HepG2 (cell line): Measurements from ENCODE around the gene MTA2. TPM values are rescaled to one million over a fixed set of nuclear protein-coding genes. Genes with fewer than 3 reads are reported as not detected.
A peak's percentile ranks its signal among the peaks of the same experiment; 100 is the strongest.

ENCODE experiments used
- BRF2 ChIP-seq: sonication (generic); formaldehyde crosslinking; IDR thresholded peaks from 2 replicates; pipeline ENCODE4 v1.8.1; 2022; ENCODE audit warnings: mild to moderate bottlenecking, missing genetic modification reagents
- GLI4 ChIP-seq: sonication (generic); formaldehyde crosslinking; IDR thresholded peaks from 2 replicates; pipeline ENCODE4 v1.5.1; 2020; ENCODE audit warnings: missing genetic modification reagents, mild to moderate bottlenecking, moderate library complexity, borderline replicate concordance
- HMG20A ChIP-seq: IDR thresholded peaks from 2 replicates; pipeline ENCODE4 v1.6.1; 2016; ENCODE audit warnings: borderline replicate concordance
- ISL2 ChIP-seq: sonication (generic); formaldehyde crosslinking; IDR thresholded peaks from 2 replicates; pipeline ENCODE4 v1.5.0; 2020; ENCODE audit warnings: missing genetic modification reagents
- POLR2AphosphoS5 ChIP-seq: IDR thresholded peaks from 2 replicates; pipeline ENCODE4 v1.6.1; 2012; ENCODE audit warnings: low read depth, low read length
- SCMH1 ChIP-seq: sonication (generic); formaldehyde crosslinking; IDR thresholded peaks from 2 replicates; pipeline ENCODE4 v1.9.0; 2021; ENCODE audit warnings: missing genetic modification reagents, mild to moderate bottlenecking, borderline replicate concordance
- YEATS4 ChIP-seq: sonication (generic); formaldehyde crosslinking; IDR thresholded peaks from 2 replicates; pipeline ENCODE4 v1.4.0; 2020; ENCODE audit warnings: missing genetic modification reagents, borderline replicate concordance
- ZBTB26 ChIP-seq: IDR thresholded peaks from 2 replicates; pipeline ENCODE4 v1.6.1; 2016; ENCODE audit warnings: missing compliant biosample characterization, missing genetic modification reagents, borderline replicate concordance
- ZNF576 ChIP-seq: sonication (generic); formaldehyde crosslinking; IDR thresholded peaks from 2 replicates; pipeline ENCODE4 v1.4.0; 2020; ENCODE audit warnings: mild to moderate bottlenecking, missing genetic modification reagents
- ZNF646 ChIP-seq: sonication (generic); formaldehyde crosslinking; IDR thresholded peaks from 2 replicates; pipeline ENCODE4 v1.9.0; 2021; ENCODE audit warnings: mild to moderate bottlenecking, missing genetic modification reagents
- ZNF75D ChIP-seq: sonication (generic); formaldehyde crosslinking; IDR thresholded peaks from 2 replicates; pipeline ENCODE4 v1.8.1; 2023; ENCODE audit warnings: missing genetic modification reagents, mild to moderate bottlenecking, borderline replicate concordance
- ZNF761 ChIP-seq: sonication (generic); formaldehyde crosslinking; conservative IDR thresholded peaks from 2 replicates; pipeline ENCODE4 v1.4.0; 2020; ENCODE audit warnings: mild to moderate bottlenecking, missing genetic modification reagents
- ZNF790 ChIP-seq: sonication (generic); formaldehyde crosslinking; IDR thresholded peaks from 2 replicates; pipeline ENCODE4 v1.8.0; 2022; ENCODE audit warnings: missing genetic modification reagents, mild to moderate bottlenecking, borderline replicate concordance
- ZNF816 ChIP-seq: sonication (generic); formaldehyde crosslinking; IDR thresholded peaks from 2 replicates; pipeline ENCODE4 v1.8.0; 2022; ENCODE audit warnings: missing genetic modification reagents, mild to moderate bottlenecking, borderline replicate concordance
- polyA plus RNA-seq, 8 experiments: library from polyadenylated mRNA; depleted of rRNA in 3 of 8; stranded (reverse) in 7 of 8; unstranded in 1 of 8; fragments of >200 nt; fragmentation: Illumina TruSeq in 4 of 8; extraction: Trizol in 4 of 8; gene quantifications; 2 replicates each; pipeline versions ENCODE4 v1.2.1 to v1.2.3, GENCODE V29; 2011 to 2016; ENCODE audit warnings: low read depth in 4 of 8, missing spikeins in 1 of 8, mixed read lengths in 1 of 8; ENCODE audit not compliant: insufficient read depth in 1 of 8
- total RNA-seq, 5 experiments: library from RNA; depleted of rRNA; stranded (reverse); fragments of >200 nt; fragmentation: Illumina TruSeq; extraction: Trizol; gene quantifications; 2 replicates each; pipeline ENCODE4 v1.2.3, GENCODE V29; 2016; ENCODE audit warnings: low read depth in 1 of 5

The MTA2 gene
- total and polyA plus RNA-seq, 2 of the 13 experiments (the other 11 are each of a cell fraction or from before 2014, with no cell fraction given) = 14.0 to 70.0 TPM

- no peak for TF ChIP-seq ZNF75D (CRISPR knock-in tag)
- TF ChIP-seq ZBTB26 (CRISPR knock-in tag) = peak; percentile 59; the same call in 1 of the 2 replicates
- no peak for TF ChIP-seq ZNF576 (CRISPR knock-in tag)
- TF ChIP-seq POLR2AphosphoS5 = peak; percentile 70
- TF ChIP-seq GLI4 = no peak
- TF ChIP-seq BRF2 = peak; percentile 93
- no peak for TF ChIP-seq SCMH1 (CRISPR knock-in tag)
- peak; percentile 44; the same call in 1 of the 2 replicates for TF ChIP-seq ZNF761
- TF ChIP-seq YEATS4 = peak; percentile 79; the same call in 1 of the 2 replicates
- TF ChIP-seq ZNF790 (CRISPR knock-in tag) = peak; percentile 0; the same call in 1 of the 2 replicates
- TF ChIP-seq ISL2 = peak; percentile 46
- no peak for TF ChIP-seq HMG20A (CRISPR knock-in tag)
- no peak for TF ChIP-seq ZNF646 (CRISPR knock-in tag)
- TF ChIP-seq ZNF816 (CRISPR knock-in tag) = peak; percentile 79
These were observed 20.2 kb upstream of the MTA2 start, which contains the start of gene B3GAT3 (continued) for GRCh38 chr11:62621567-62622470.
